GM06990 (cell line): ENCODE measurements around the gene MED25.
A peak's percentile ranks its signal among the peaks of the same experiment; 100 is the strongest.

Experiments
- DNase-seq: peaks from one replicate; pipeline ENCODE4 v3.0.0-alpha.2; 2011; ENCODE audit not compliant: insufficient read length; ENCODE audit errors: extremely low read depth
- H3K27me3 ChIP-seq: replicated peaks from 2 replicates; pipeline ENCODE4 v1.6.0; 2011; ENCODE audit warnings: low read length; ENCODE audit not compliant: control insufficient read depth, insufficient read depth
- H3K36me3 ChIP-seq: 2 replicates; pipeline ENCODE4 v1.5.1; 2011; ENCODE audit warnings: low read length; ENCODE audit not compliant: control insufficient read depth, insufficient read depth
- H3K4me3 ChIP-seq: replicated peaks from 2 replicates; pipeline ENCODE4 v1.5.1; 2011; ENCODE audit warnings: low read depth, mild to moderate bottlenecking, control low read depth, low read length
- TF ChIP-seq, protein P1 (sequence below): IDR thresholded peaks from 2 replicates; pipeline ENCODE4 v1.5.1; 2011; ENCODE audit warnings: low read length, control low read depth, mild to moderate bottlenecking, inconsistent platforms; ENCODE audit not compliant: insufficient read depth, poor library complexity, severe bottlenecking

MED25 gene

DNA sequence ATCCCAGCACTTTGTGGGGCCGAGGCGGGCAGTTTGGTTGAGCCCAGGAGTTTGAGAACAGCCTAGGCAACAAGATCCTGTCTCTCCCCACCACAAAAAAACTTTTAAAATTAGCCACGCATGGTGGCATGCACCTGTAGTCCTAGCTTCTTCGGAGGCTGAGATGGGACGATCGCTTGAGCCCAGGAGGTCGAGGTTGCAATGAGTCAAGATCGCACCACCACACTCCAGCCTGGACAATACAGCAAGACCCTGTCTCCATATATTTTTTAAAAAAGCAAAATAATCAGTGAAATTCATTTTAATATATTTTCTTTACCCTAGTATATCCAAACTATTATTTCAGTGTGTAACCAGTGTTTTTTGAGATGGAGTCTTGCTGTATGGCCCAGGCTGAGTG, 43.1 kb upstream of the MED25 start:
- TF ChIP-seq, protein P1, sequence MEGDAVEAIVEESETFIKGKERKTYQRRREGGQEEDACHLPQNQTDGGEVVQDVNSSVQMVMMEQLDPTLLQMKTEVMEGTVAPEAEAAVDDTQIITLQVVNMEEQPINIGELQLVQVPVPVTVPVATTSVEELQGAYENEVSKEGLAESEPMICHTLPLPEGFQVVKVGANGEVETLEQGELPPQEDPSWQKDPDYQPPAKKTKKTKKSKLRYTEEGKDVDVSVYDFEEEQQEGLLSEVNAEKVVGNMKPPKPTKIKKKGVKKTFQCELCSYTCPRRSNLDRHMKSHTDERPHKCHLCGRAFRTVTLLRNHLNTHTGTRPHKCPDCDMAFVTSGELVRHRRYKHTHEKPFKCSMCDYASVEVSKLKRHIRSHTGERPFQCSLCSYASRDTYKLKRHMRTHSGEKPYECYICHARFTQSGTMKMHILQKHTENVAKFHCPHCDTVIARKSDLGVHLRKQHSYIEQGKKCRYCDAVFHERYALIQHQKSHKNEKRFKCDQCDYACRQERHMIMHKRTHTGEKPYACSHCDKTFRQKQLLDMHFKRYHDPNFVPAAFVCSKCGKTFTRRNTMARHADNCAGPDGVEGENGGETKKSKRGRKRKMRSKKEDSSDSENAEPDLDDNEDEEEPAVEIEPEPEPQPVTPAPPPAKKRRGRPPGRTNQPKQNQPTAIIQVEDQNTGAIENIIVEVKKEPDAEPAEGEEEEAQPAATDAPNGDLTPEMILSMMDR = no peak
- peaks cover 4% of the 10 kb centered on the region for H3K36me3 ChIP-seq
- no peaks in the 10 kb centered on the region for H3K27me3 ChIP-seq
- DNase-seq = no peak
- H3K4me3 ChIP-seq = no peak overlapping the region

DNA sequence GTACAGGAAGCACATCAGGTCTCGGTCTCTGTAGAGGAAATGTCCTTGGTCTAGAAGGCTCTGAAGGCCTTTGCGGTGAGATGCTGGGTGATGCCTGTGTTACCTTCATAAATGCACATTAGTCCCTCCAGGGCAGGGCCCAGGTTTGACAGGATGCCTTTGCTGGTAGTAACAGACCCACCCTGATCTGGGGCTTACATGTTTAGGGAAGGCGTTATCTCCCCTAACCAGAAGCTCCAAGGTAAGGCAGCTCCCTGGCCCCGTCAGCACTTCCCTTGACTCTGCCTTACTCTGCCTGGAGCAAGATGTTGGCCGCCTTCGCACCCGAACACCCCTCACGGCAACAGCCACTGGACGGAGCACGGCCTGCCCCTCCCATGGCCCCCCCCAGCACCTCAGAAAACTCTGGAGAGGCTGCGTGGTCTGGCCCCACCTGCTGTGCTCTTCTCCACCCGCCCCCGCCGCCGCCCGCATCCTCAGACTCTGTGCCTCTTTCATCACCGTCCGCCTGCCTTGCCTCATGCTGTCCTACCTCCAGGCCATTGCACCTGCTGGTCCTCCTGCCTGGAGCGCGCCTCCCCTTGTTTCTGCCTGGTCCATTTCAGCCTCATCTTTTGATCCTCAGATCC, 42.2 kb upstream of the MED25 start:
- Histone ChIP-seq H3K36me3 (peaks cover 4% of the 10 kb centered on the region), H3K4me3 (no peak overlapping the region), H3K27me3 (no peaks in the 10 kb centered on the region)
- no peak for DNase-seq
- TF ChIP-seq, protein P1 = no peak

DNA sequence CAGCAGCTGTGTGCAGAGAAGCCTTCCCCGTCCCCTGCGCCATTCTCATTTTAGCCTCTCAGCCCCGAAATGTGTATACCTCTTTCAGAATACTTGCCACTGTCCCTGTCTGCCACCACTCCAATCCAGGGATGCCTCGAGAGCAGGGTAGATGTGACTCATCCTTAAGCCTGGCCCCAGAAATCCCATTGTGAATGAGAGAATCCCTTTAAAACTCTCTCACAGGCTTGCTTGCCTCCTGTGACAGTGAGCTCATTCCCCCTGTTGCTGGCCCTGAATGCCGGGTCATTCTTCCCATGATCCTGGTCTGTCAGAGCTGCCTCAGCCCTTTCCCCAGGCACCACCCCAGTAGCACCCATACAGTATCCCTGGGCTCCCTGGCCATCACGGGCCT, 41.7 kb upstream of the MED25 start:
- no peak overlapping the region for H3K4me3 ChIP-seq
- H3K36me3 ChIP-seq = peaks cover 4% of the 10 kb centered on the region
- H3K27me3 ChIP-seq = no peaks in the 10 kb centered on the region
- DNase-seq = no peak
- TF ChIP-seq, protein P1 = no peak

DNA sequence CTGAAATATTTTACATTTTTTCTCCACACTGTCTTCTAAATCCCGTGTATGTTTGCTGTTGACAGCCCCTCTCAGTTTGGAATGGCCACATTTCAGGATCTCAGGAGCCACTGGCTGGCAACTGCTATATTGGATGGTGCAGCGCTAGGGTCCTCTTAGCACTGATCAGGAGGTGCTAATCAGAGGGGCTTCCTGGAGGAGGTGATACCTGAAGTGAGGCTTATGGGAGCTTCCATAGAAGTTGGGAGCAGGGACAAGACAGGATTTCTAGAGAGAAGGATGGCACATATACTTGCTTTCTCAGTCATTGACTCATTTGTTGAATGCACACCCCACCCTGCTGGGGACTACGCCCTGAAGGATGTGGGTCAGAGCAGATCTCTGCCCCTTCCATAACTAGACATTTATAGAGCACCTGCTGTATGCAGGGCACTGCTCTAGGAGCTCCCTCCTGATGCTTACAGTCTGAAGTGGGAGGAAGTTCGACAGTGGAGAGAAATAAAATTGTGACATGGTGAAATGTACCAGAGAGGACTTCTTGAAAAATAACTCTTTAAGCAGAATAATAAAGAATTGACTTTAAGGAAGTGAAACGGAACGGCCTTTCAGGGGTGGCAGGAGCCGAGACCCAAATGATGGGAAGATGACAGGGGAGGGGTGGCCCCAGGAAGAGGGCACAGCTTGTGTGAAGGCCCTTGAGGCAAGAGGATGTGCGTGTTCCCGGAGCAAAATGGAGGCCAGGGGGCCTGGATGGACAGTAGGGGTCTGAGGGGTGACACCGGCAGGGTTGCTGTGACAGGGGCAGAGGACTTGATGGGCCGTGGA, 38.1 kb upstream of the MED25 start:
- TF ChIP-seq, protein P1 = no peak
- Histone ChIP-seq H3K36me3 (peaks cover 11% of the 10 kb centered on the region), H3K27me3 (no peaks in the 10 kb centered on the region), H3K4me3 (no peak overlapping the region)
- DNase-seq = peak; percentile 30

DNA sequence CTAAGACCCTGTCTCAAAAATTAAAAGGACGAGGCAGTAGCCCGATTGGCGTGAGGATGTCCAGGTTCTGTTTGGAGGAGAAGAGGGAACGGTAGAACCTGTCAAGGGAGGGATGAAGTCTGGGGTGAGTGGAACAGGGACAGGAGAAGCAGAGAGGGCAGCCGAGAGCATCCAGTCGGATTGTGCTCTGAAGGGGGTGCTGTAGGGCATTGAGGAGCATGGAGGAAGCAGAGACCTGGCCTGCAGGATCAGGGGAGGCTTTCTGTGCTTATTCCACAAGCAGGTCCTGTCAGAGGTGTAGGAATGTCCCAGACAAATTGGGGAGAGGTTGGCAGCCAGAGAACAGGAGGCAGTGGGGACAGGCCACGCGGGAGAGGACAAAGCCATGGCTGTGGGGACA, 37.2 kb upstream of the MED25 start:
- DNase-seq = no peak
- Histone ChIP-seq H3K4me3 (no peak overlapping the region), H3K36me3 (peaks cover 10% of the 10 kb centered on the region), H3K27me3 (no peaks in the 10 kb centered on the region)
- TF ChIP-seq, protein P1 = no peak
